Measurements from ENCODE around the gene MPI. TPM values are rescaled to one million over a fixed set of nuclear protein-coding genes. Genes with fewer than 3 reads are reported as not detected.
A peak's percentile ranks its signal among the peaks of the same experiment; 100 is the strongest.

The MPI gene
- polyA plus RNA-seq, 1 of the 3 experiments (the other 2 are of a cell fraction) = 58.2 TPM

- no peak for TF ChIP-seq MXI1 (IDR thresholded peaks at IDR 0.05; ENCODE audit: low read depth, low read length)
- no peak for TF ChIP-seq USF2 (IDR thresholded peaks at IDR 0.05; ENCODE audit: borderline replicate concordance, low read depth, low read length)
- TF ChIP-seq MEF2A (IDR thresholded peaks at IDR 0.05; ENCODE audit: borderline replicate concordance, low read depth) = no peak
- no peak for TF ChIP-seq PBX3 (IDR thresholded peaks at IDR 0.05)
These were observed 45.9 kb upstream of the MPI start (continued) for GRCh38 chr15:74843891-74844299.

- Histone ChIP-seq H3K9me3 (no peaks in the 10 kb centered on the region), H4K20me1 (ENCODE audit: insufficient read depth) (no peaks in the 10 kb centered on the region), H3K79me2 (ENCODE audit: insufficient read depth) (no peaks in the 10 kb centered on the region), H3K9me2 (no peaks in the 10 kb centered on the region), H3K36me3 (replicated peaks in 1 of 2; ENCODE audit: control insufficient read depth in 1 of 2, insufficient read depth in 2 of 2, low read length in 1 of 2) (peaks cover 0 to 42% of the 10 kb centered on the region in 2 experiments), H3K27ac (ENCODE audit: low read depth in 2 of 2, low read length in 1 of 2) (peak overlapping the region in 1 of 2 experiments; percentile 40; a peak in 1 of 4 replicates), H3K4me3 (ENCODE audit: low read depth in 2 of 2, low read length in 1 of 2) (no peak overlapping the region), H2AFZ (ENCODE audit: low read depth) (no peak overlapping the region), H3K27me3 (ENCODE audit: insufficient read depth) (no peaks in the 10 kb centered on the region), H3K9ac (no peak overlapping the region), H3F3A (replicated peaks; ENCODE audit: insufficient read depth) (no peaks in the 10 kb centered on the region), H3K4me2 (no peak overlapping the region), H3K4me1 (ENCODE audit: control insufficient read depth in 1 of 2, insufficient read depth in 2 of 2, low read depth in 1 of 2, low read length in 1 of 2) (peaks cover 0 to 23% of the 10 kb centered on the region in 2 experiments; a peak in 2 of 4 replicates)
- CTCF ChIA-PET = interaction anchor here (1.0 to 10.8 kb wide), 10 partner anchors 8 to 212 kb away, joined by 3 to 95 read pairs (median 6); partner anchors contain the start of gene RPP25
- peak; percentile 24 for DNase-seq
- 96% methylated on average over 10 of the region's 12 CpGs for WGBS (ENCODE audit: low lambda C conversion rate)
- POLR2A ChIA-PET = interaction anchor here (0.7 to 1.2 kb wide), 2 partner anchors 14 to 55 kb away, joined by 3 to 4 read pairs; no protein-coding TSS in a partner anchor
- TF ChIP-seq PBX3 (IDR thresholded peaks at IDR 0.05) (no peak), IRF3 (IDR thresholded peaks at IDR 0.05; ENCODE audit: low read depth, low read length) (no peak), NRF1 (IDR thresholded peaks at IDR 0.05; ENCODE audit: low read depth, low read length) (no peak), TCF12 (IDR thresholded peaks at IDR 0.05) (no peak), USF1 (IDR thresholded peaks at IDR 0.05; ENCODE audit: borderline replicate concordance, low read depth) (no peak), GABPA (IDR thresholded peaks at IDR 0.05; ENCODE audit: low read depth) (no peak), RAD21 (IDR thresholded peaks at IDR 0.05; ENCODE audit: low read length) (no peak), ELF1 (IDR thresholded peaks at IDR 0.05) (no peak)
These were observed 45.3 kb upstream of the MPI start for GRCh38 chr15:74844319-74845207.

Data from SK-N-SH (cell line).